Measurements from ENCODE around the gene ZBTB40.
A peak's percentile ranks its signal among the peaks of the same experiment; 100 is the strongest.

The ZBTB40 gene

GRCh38 chr1:22539510-22540118 is 88.0 kb downstream of the ZBTB40 start:
- Histone ChIP-seq H3K4me1 (ENCODE audit: insufficient read depth, low read length) (peaks cover 37% of the 10 kb centered on the region), H3K27me3 (ENCODE audit: insufficient read depth, low read length, poor library complexity) (no peaks in the 10 kb centered on the region), H3K27ac (ENCODE audit: low read length) (peak overlapping the region; percentile 68), H3K4me3 (ENCODE audit: low read depth in 1 of 2, low read length in 2 of 2) (no peak overlapping the region), H4K20me1 (ENCODE audit: insufficient read depth, low read length) (no peaks in the 10 kb centered on the region; the same call in 1 of the 2 replicates), H3K4me2 (ENCODE audit: insufficient read depth, low read length) (peak overlapping the region; percentile 54), H3K9ac (ENCODE audit: low read depth, low read length) (no peak overlapping the region), H3K9me3 (ENCODE audit: insufficient read depth, low read length, severe bottlenecking) (no peaks in the 10 kb centered on the region), H3K36me3 (ENCODE audit: insufficient read depth, low read length) (no peaks in the 10 kb centered on the region; the same call in 1 of the 2 replicates), H2AFZ (ENCODE audit: low read depth, low read length) (no peak overlapping the region), H3K79me2 (ENCODE audit: insufficient read depth, low read length) (no peaks in the 10 kb centered on the region)
- ATAC-seq (ENCODE audit: insufficient read depth, low read depth) (peak; percentile 78), DNase-seq (peak; percentile 43)
- TF ChIP-seq CTCF (IDR thresholded peaks at IDR 0.05; ENCODE audit: borderline replicate concordance, extremely low read depth, low read length, poor library complexity, severe bottlenecking) (no peak), EZH2 (IDR thresholded peaks at IDR 0.05; ENCODE audit: borderline replicate concordance, low read depth, low read length, severe bottlenecking) (no peak)

GRCh38 chr1:22540337-22540736 is 88.7 kb downstream of the ZBTB40 start:
- H3K79me2 ChIP-seq (ENCODE audit: insufficient read depth, low read length) = no peaks in the 10 kb centered on the region
- TF ChIP-seq CTCF (IDR thresholded peaks at IDR 0.05; ENCODE audit: borderline replicate concordance, extremely low read depth, low read length, poor library complexity, severe bottlenecking) (no peak), EZH2 (IDR thresholded peaks at IDR 0.05; ENCODE audit: borderline replicate concordance, low read depth, low read length, severe bottlenecking) (no peak)
- H3K4me2 ChIP-seq (ENCODE audit: insufficient read depth, low read length) = no peak overlapping the region
- H3K9ac ChIP-seq (ENCODE audit: low read depth, low read length) = no peak overlapping the region
- no peaks in the 10 kb centered on the region for H3K9me3 ChIP-seq (ENCODE audit: insufficient read depth, low read length, severe bottlenecking)
- no peak overlapping the region for H3K4me3 ChIP-seq (ENCODE audit: low read depth in 1 of 2, low read length in 2 of 2)
- ATAC-seq (ENCODE audit: insufficient read depth, low read depth) (no peak), DNase-seq (no peak)
- peak overlapping the region; percentile 58 for H3K27ac ChIP-seq (ENCODE audit: low read length)
- H4K20me1 ChIP-seq (ENCODE audit: insufficient read depth, low read length) = no peaks in the 10 kb centered on the region; the same call in 1 of the 2 replicates
- H3K27me3 ChIP-seq (ENCODE audit: insufficient read depth, low read length, poor library complexity) = no peaks in the 10 kb centered on the region
- no peak overlapping the region for H2AFZ ChIP-seq (ENCODE audit: low read depth, low read length)
- H3K36me3 ChIP-seq (ENCODE audit: insufficient read depth, low read length) = no peaks in the 10 kb centered on the region; the same call in 1 of the 2 replicates
- peaks cover 37% of the 10 kb centered on the region for H3K4me1 ChIP-seq (ENCODE audit: insufficient read depth, low read length)

GRCh38 chr1:22542886-22543285 is 91.2 kb downstream of the ZBTB40 start:
- no peak overlapping the region for H3K27ac ChIP-seq (ENCODE audit: low read length)
- no peak for ATAC-seq (ENCODE audit: insufficient read depth, low read depth)

More at GRCh38 chr1:22542886-22543285, 91.2 kb downstream of the ZBTB40 start:
- H4K20me1 ChIP-seq (ENCODE audit: insufficient read depth, low read length) = peaks cover 3% of the 10 kb centered on the region; the same call in 1 of the 2 replicates
- no peaks in the 10 kb centered on the region for H3K36me3 ChIP-seq (ENCODE audit: insufficient read depth, low read length)
- H3K4me3 ChIP-seq (ENCODE audit: low read depth in 1 of 2, low read length in 2 of 2) = no peak overlapping the region
- H3K4me2 ChIP-seq (ENCODE audit: insufficient read depth, low read length) = no peak overlapping the region
- peaks cover 3% of the 10 kb centered on the region for H3K27me3 ChIP-seq (ENCODE audit: insufficient read depth, low read length, poor library complexity)
- no peaks in the 10 kb centered on the region for H3K79me2 ChIP-seq (ENCODE audit: insufficient read depth, low read length)
- no peak overlapping the region for H3K9ac ChIP-seq (ENCODE audit: low read depth, low read length)
- peaks cover 24% of the 10 kb centered on the region for H3K4me1 ChIP-seq (ENCODE audit: insufficient read depth, low read length)
- no peaks in the 10 kb centered on the region for H3K9me3 ChIP-seq (ENCODE audit: insufficient read depth, low read length, severe bottlenecking)
- TF ChIP-seq EZH2 (IDR thresholded peaks at IDR 0.05; ENCODE audit: borderline replicate concordance, low read depth, low read length, severe bottlenecking) = no peak
- no peak for TF ChIP-seq CTCF (IDR thresholded peaks at IDR 0.05; ENCODE audit: borderline replicate concordance, extremely low read depth, low read length, poor library complexity, severe bottlenecking)
- H2AFZ ChIP-seq (ENCODE audit: low read depth, low read length) = no peak overlapping the region
- DNase-seq = no peak

All from DND-41 (cell line).